Stimulated activated CD4-positive, alpha-beta T cell treated with anti-CD3 and anti-CD28 coated beads, Interleukin-12 subunit alpha, Interleukin-12 subunit beta, amount 100 ng/mL, for 24 hours (primary cell): Measurements from ENCODE around the gene TMEM259.

ENCODE experiments used
- DNase-seq, 2 experiments: peaks; one replicate each; pipeline ENCODE4 v3.0.0-alpha.2; 2020; ENCODE audit warnings: low read depth in 2 of 2

TMEM259 gene

GRCh38 chr19:1055886-1056620, 35.1 kb upstream of the TMEM259 start:
- DNase-seq, result no peak

GRCh38 chr19:1055028-1055425, 34.1 kb upstream of the TMEM259 start:
- no peak for DNase-seq

- no peak for DNase-seq
Observed at GRCh38 chr19:1054102-1055027, 33.4 kb upstream of the TMEM259 start.

- DNase-seq, result no peak
Observed at GRCh38 chr19:1053176-1054101, 32.5 kb upstream of the TMEM259 start.

- no peak for DNase-seq
Observed at GRCh38 chr19:1052349-1052975, 31.5 kb upstream of the TMEM259 start.

GRCh38 chr19:1051791-1052190, 30.9 kb upstream of the TMEM259 start:
- DNase-seq, result no peak

- no peak for DNase-seq
Observed at GRCh38 chr19:1050989-1051788, 30.3 kb upstream of the TMEM259 start.

GRCh38 chr19:1049800-1050199, 28.9 kb upstream of the TMEM259 start:
- no peak for DNase-seq

- DNase-seq, result no peak
Observed at GRCh38 chr19:1049106-1049505, 28.2 kb upstream of the TMEM259 start.

GRCh38 chr19:1047696-1048147, 26.8 kb upstream of the TMEM259 start:
- DNase-seq, result no peak

GRCh38 chr19:1046836-1047695, 26.1 kb upstream of the TMEM259 start:
- DNase-seq, result no peak

- DNase-seq, result no peak
Observed at GRCh38 chr19:1046117-1046626, 25.2 kb upstream of the TMEM259 start.

GRCh38 chr19:1045247-1045603, 24.3 kb upstream of the TMEM259 start:
- peak in 1 of 2 experiments; percentile 63 for DNase-seq

GRCh38 chr19:1042689-1043511, 22.0 kb upstream of the TMEM259 start:
- no peak for DNase-seq

- DNase-seq, result no peak
Observed at GRCh38 chr19:1041835-1042685, 21.1 kb upstream of the TMEM259 start.

GRCh38 chr19:1041272-1041834, 20.4 kb upstream of the TMEM259 start:
- DNase-seq, result no peak
